ENCODE data around the gene FBXO45. TPM values are rescaled to one million over a fixed set of nuclear protein-coding genes. Genes with fewer than 3 reads are reported as not detected.

FBXO45 gene
- total and polyA plus RNA-seq, 2 of the 13 experiments (the other 11 are each of a cell fraction or from before 2014, with no cell fraction given): 7.0 to 12.1 TPM

- peak; percentile 60 for TF ChIP-seq ZFP91 (CRISPR knock-in tag; IDR thresholded peaks at IDR 0.05; ENCODE audit: borderline replicate concordance)
- TF ChIP-seq CREM (IDR thresholded peaks at IDR 0.05): peak; percentile 99
- peak; percentile 95 for TF ChIP-seq CREM (CRISPR knock-in tag; IDR thresholded peaks at IDR 0.05)
- TF ChIP-seq NR2F2 (IDR thresholded peaks at IDR 0.05; ENCODE audit: borderline replicate concordance, low read depth): no peak
- TF ChIP-seq ZBTB20 (CRISPR knock-in tag; IDR thresholded peaks at IDR 0.05; ENCODE audit: borderline replicate concordance, low read depth): peak; percentile 22; the same call in 1 of the 2 replicates
- TF ChIP-seq, protein P1, sequence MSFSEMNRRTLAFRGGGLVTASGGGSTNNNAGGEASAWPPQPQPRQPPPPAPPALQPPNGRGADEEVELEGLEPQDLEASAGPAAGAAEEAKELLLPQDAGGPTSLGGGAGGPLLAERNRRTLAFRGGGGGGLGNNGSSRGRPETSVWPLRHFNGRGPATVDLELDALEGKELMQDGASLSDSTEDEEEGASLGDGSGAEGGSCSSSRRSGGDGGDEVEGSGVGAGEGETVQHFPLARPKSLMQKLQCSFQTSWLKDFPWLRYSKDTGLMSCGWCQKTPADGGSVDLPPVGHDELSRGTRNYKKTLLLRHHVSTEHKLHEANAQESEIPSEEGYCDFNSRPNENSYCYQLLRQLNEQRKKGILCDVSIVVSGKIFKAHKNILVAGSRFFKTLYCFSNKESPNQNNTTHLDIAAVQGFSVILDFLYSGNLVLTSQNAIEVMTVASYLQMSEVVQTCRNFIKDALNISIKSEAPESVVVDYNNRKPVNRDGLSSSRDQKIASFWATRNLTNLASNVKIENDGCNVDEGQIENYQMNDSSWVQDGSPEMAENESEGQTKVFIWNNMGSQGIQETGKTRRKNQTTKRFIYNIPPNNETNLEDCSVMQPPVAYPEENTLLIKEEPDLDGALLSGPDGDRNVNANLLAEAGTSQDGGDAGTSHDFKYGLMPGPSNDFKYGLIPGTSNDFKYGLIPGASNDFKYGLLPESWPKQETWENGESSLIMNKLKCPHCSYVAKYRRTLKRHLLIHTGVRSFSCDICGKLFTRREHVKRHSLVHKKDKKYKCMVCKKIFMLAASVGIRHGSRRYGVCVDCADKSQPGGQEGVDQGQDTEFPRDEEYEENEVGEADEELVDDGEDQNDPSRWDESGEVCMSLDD (CRISPR knock-in tag; IDR thresholded peaks at IDR 0.05; ENCODE audit: borderline replicate concordance): 0 out of 2 replicates have a peak, but pooled peaks have one; percentile 28
- TF ChIP-seq PRDM10 (CRISPR knock-in tag; IDR thresholded peaks at IDR 0.05; ENCODE audit: low read depth): peak; percentile 42; the same call in 1 of the 2 replicates
- TF ChIP-seq MTA1 (CRISPR knock-in tag; IDR thresholded peaks at IDR 0.05; ENCODE audit: borderline replicate concordance): no peak
- TF ChIP-seq ZNF891 (CRISPR knock-in tag; IDR thresholded peaks at IDR 0.05): no peak
- TF ChIP-seq ETV5 (CRISPR knock-in tag; IDR thresholded peaks at IDR 0.05; ENCODE audit: borderline replicate concordance): peak; percentile 92
- peak; percentile 98 for TF ChIP-seq KDM5A (IDR thresholded peaks at IDR 0.05; ENCODE audit: borderline replicate concordance, low read length)
- peak; percentile 81; the same call in 1 of the 2 replicates for TF ChIP-seq TGIF2 (CRISPR knock-in tag; IDR thresholded peaks at IDR 0.05)
- TF ChIP-seq ZNF501 (CRISPR knock-in tag; IDR thresholded peaks at IDR 0.05): peak; percentile 66
- TF ChIP-seq, protein P2, sequence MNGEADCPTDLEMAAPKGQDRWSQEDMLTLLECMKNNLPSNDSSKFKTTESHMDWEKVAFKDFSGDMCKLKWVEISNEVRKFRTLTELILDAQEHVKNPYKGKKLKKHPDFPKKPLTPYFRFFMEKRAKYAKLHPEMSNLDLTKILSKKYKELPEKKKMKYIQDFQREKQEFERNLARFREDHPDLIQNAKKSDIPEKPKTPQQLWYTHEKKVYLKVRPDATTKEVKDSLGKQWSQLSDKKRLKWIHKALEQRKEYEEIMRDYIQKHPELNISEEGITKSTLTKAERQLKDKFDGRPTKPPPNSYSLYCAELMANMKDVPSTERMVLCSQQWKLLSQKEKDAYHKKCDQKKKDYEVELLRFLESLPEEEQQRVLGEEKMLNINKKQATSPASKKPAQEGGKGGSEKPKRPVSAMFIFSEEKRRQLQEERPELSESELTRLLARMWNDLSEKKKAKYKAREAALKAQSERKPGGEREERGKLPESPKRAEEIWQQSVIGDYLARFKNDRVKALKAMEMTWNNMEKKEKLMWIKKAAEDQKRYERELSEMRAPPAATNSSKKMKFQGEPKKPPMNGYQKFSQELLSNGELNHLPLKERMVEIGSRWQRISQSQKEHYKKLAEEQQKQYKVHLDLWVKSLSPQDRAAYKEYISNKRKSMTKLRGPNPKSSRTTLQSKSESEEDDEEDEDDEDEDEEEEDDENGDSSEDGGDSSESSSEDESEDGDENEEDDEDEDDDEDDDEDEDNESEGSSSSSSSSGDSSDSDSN (CRISPR knock-in tag; IDR thresholded peaks at IDR 0.05): peak; percentile 98
- TF ChIP-seq STAT5B (CRISPR knock-in tag; IDR thresholded peaks at IDR 0.05): peak; percentile 80
- TF ChIP-seq, protein P3, sequence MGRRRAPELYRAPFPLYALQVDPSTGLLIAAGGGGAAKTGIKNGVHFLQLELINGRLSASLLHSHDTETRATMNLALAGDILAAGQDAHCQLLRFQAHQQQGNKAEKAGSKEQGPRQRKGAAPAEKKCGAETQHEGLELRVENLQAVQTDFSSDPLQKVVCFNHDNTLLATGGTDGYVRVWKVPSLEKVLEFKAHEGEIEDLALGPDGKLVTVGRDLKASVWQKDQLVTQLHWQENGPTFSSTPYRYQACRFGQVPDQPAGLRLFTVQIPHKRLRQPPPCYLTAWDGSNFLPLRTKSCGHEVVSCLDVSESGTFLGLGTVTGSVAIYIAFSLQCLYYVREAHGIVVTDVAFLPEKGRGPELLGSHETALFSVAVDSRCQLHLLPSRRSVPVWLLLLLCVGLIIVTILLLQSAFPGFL (CRISPR knock-in tag; IDR thresholded peaks at IDR 0.05): 0 out of 2 replicates have a peak, but pooled peaks have one; percentile 20
These were observed at the start of gene FBXO45, which contains the start of gene WDR53 (continued) for GRCh38 chr3:196568246-196569002.
